Aortic smooth muscle cell (primary cell): ENCODE data around the gene CLHC1. TPM values are rescaled to one million over a fixed set of nuclear protein-coding genes. Genes with fewer than 3 reads are reported as not detected.

Experiments
- total RNA-seq: library from RNA; depleted of rRNA; stranded (reverse); fragments of >200 nt; gene quantifications from 2 replicates; pipeline ENCODE4 v1.2.3, GENCODE V29; 2014

Gene CLHC1
- total RNA-seq, result 8.8 and 10.4 TPM in 2 replicates

GRCh38 chr2:55232084-55232862 lies at the start of gene CLHC1, which contains the start of gene RPS27A:
Gene CLHC1 (minus strand): TSS chr2:55232293. CDS start chr2:55222411, 9,882 bp downstream.
Gene RPS27A (plus strand): TSS chr2:55232688. CDS start chr2:55232825, 137 bp downstream.

DNA sequence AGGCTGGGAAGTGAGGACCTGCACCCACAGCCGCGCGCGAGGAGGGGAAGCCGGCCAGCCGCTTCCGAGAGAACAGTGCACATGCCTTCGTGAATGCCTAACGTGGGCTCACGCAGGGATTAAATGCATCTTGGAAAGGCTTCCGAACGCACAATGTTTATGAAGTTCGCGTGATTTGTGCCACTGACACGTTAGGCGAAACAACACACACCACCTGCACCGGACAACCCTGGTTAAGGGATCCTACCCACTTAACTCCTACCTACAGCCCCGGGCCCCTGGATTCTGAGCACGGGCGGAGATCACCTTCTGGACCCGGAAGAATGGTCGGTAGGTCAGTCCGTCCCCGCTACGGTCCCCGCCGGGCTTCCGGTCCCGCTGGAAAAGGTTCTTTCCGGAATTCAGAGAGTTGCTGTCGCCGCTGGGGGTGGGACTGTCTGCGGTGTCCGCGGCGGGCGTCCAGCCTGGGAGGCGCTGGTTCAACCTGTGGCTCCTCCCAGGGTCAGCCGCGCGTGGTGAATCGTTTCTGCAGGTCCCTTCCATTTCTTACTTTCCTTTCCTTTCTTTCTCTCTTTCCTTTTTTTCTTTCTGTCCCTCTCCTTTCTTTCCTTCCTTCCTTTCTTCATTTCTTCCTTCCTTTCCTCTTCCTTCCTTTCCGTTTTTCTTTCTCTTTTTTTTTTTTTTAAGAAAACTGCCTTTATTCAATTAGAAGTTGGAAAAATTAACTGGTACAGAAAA lies 37.0 kb upstream of the CLHC1 start, which contains the start of gene MTIF2:
Gene MTIF2 (minus strand): TSS at position 325 of the 738 bp plus-strand sequence. CDS start 5,373 bp downstream, outside the sequence.

Other genes with a start within 250 kb of the CLHC1 start
- 174 and 274 TPM in 2 replicates for gene RTN4, start 181.8 kb downstream of the CLHC1 start, total RNA-seq
- 642 and 718 TPM in 2 replicates for gene RPS27A, start 395 bp upstream of the CLHC1 start, total RNA-seq
- 42.7 and 43.0 TPM in 2 replicates for gene MTIF2, start 36.9 kb upstream of the CLHC1 start, total RNA-seq
- gene CCDC88A, start 187.6 kb upstream of the CLHC1 start, total RNA-seq, result 34.3 and 36.7 TPM in 2 replicates